Activated T-cell treated with anti-CD3 and anti-CD28 coated beads, Interleukin-2, amount 50 U/mL, for 4 hours (primary cell): Measurements from ENCODE around the gene CCSER1. TPM values are rescaled to one million over a fixed set of nuclear protein-coding genes. Genes with fewer than 3 reads are reported as not detected.
"Not testable (repeated sequence)": the region's sequence is repeated elsewhere in the genome, so short reads cannot be mapped to it uniquely, and the experiment has no call there.

Source experiments
- ATAC-seq, 2 donors: fragments of 200-7000 bp; cut with Tn5 transposase; one replicate each; pipeline ENCODE4 v1.10.0; 2021
- DNase-seq: peaks from one replicate; pipeline ENCODE4 v3.0.0-alpha.2; 2020
- H3K27me3 Mint-ChIP-seq: one replicate; pipeline ENCODE4 v1.8.0; 2021; ENCODE audit warnings: low read depth, mixed read lengths
- H3K36me3 Mint-ChIP-seq: one replicate; pipeline ENCODE4 v1.8.0; 2022; ENCODE audit warnings: mixed read lengths; ENCODE audit not compliant: insufficient read depth
- H3K4me1 Mint-ChIP-seq: one replicate; pipeline ENCODE4 v1.8.0; 2021; ENCODE audit warnings: low read depth, mixed read lengths
- H3K4me3 Mint-ChIP-seq: one replicate; pipeline ENCODE4 v1.8.0; 2021; ENCODE audit warnings: mild to moderate bottlenecking, moderate library complexity, mixed read lengths
- H3K9me3 Mint-ChIP-seq: one replicate; pipeline ENCODE4 v1.8.0; 2021; ENCODE audit warnings: mixed read lengths
- total RNA-seq, 3 donors: library from RNA; stranded (reverse); gene quantifications; one replicate each; pipeline ENCODE4 v1.2.1, GENCODE V29; 2021

CCSER1 gene
- total RNA-seq, 3 donors from 2014 or later, result 0.10 to 0.16 TPM; not detected in 1

GRCh38 chr4:90766837-90767236, 639.6 kb downstream of the CCSER1 start:
- H3K27me3 Mint-ChIP-seq, result no peaks in the 10 kb centered on the region
- H3K9me3 Mint-ChIP-seq, result no peaks in the 10 kb centered on the region
- ATAC-seq, result no peak
- no peak overlapping the region for H3K4me3 Mint-ChIP-seq
- DNase-seq, result no peak
- no peaks in the 10 kb centered on the region for H3K36me3 Mint-ChIP-seq
- H3K4me1 Mint-ChIP-seq, result no peaks in the 10 kb centered on the region

- Mint-ChIP-seq H3K4me1 (no peaks in the 10 kb centered on the region), H3K27me3 (no peaks in the 10 kb centered on the region)
Measured at GRCh38 chr4:90769251-90769650, 642.1 kb downstream of the CCSER1 start.

GRCh38 chr4:90780193-90780592, 653.0 kb downstream of the CCSER1 start:
- Mint-ChIP-seq H3K36me3 (no peaks in the 10 kb centered on the region), H3K4me1 (no peaks in the 10 kb centered on the region), H3K4me3 (no peak overlapping the region), H3K27me3 (no peaks in the 10 kb centered on the region), H3K9me3 (peaks cover 10% of the 10 kb centered on the region)
- DNase-seq (no peak), ATAC-seq (no peak)

More at GRCh38 chr4:90769251-90769650, 642.1 kb downstream of the CCSER1 start:
- no peaks in the 10 kb centered on the region for H3K9me3 Mint-ChIP-seq
- no peaks in the 10 kb centered on the region for H3K36me3 Mint-ChIP-seq
- no peak for ATAC-seq
- no peak overlapping the region for H3K4me3 Mint-ChIP-seq
- no peak for DNase-seq

- H3K9me3 Mint-ChIP-seq, result peaks cover 15% of the 10 kb centered on the region
- no peaks in the 10 kb centered on the region for H3K4me1 Mint-ChIP-seq
- no peak for ATAC-seq
- no peak for DNase-seq
- H3K4me3 Mint-ChIP-seq, result no peak overlapping the region
- no peaks in the 10 kb centered on the region for H3K36me3 Mint-ChIP-seq
- H3K27me3 Mint-ChIP-seq, result no peaks in the 10 kb centered on the region
Measured at GRCh38 chr4:90786602-90787001, 659.4 kb downstream of the CCSER1 start.

- Mint-ChIP-seq H3K4me1 (no peaks in the 10 kb centered on the region), H3K36me3 (no peaks in the 10 kb centered on the region), H3K27me3 (no peaks in the 10 kb centered on the region), H3K9me3 (peaks cover 28% of the 10 kb centered on the region), H3K4me3 (no peak overlapping the region)
- DNase-seq (no peak), ATAC-seq (no peak)
Measured at GRCh38 chr4:90792696-90793095, 665.5 kb downstream of the CCSER1 start.

- H3K36me3 Mint-ChIP-seq, result no peaks in the 10 kb centered on the region
- no peaks in the 10 kb centered on the region for H3K27me3 Mint-ChIP-seq
- no peaks in the 10 kb centered on the region for H3K4me1 Mint-ChIP-seq
- no peak for DNase-seq
- no peak for ATAC-seq
- H3K4me3 Mint-ChIP-seq, result no peak overlapping the region
- H3K9me3 Mint-ChIP-seq, result peaks cover 30% of the 10 kb centered on the region
Measured at GRCh38 chr4:90798948-90799347, 671.8 kb downstream of the CCSER1 start.

DNA sequence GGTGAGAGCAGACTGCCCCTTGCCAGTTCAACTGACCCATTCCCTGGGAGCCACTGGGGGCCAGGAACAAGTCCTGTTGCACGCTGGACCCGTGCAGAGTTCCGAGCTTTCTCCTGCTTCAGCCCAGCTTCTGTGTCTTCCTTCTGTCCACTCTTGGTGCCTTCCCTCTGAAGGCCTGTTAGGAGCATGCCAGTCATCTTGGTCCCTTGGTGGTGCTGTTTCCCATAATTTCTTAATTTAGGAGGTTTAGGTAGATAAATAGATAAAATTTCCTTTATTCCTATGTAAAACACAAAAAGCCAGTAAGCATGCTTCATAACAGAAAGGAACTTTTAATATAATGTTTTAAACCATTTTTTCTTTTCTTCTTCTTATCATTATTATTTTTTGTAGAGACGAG, 672.7 kb downstream of the CCSER1 start:
- no peaks in the 10 kb centered on the region for H3K36me3 Mint-ChIP-seq
- H3K27me3 Mint-ChIP-seq, result no peaks in the 10 kb centered on the region
- ATAC-seq, result no peak
- H3K4me3 Mint-ChIP-seq, result no peak overlapping the region
- DNase-seq, result no peak
- peaks cover 27% of the 10 kb centered on the region for H3K9me3 Mint-ChIP-seq
- no peaks in the 10 kb centered on the region for H3K4me1 Mint-ChIP-seq

DNA sequence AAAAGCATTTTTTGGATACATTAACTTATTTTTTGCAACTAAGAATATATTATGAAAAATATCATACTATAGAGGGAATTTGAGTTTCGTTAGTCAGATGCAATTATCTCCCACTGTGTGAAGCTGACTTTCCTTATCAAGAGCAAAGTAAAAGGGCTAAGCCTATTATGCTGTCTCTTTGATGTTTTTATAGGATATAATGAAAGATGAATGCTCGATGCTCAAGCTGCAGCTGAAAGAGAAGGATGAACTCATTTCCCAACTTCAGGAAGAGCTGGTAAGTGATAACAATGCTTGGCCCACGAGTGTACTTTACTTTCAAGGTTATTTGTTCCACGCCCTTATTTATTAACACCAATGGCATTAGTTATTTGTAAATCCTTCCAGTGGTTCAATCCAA, 688.4 kb downstream of the CCSER1 start:
- H3K36me3 Mint-ChIP-seq, result no peaks in the 10 kb centered on the region
- ATAC-seq, result no peak
- H3K27me3 Mint-ChIP-seq, result no peaks in the 10 kb centered on the region
- DNase-seq, result no peak
- H3K4me3 Mint-ChIP-seq, result no peak overlapping the region
- H3K9me3 Mint-ChIP-seq, result peaks cover 15% of the 10 kb centered on the region
- H3K4me1 Mint-ChIP-seq, result no peaks in the 10 kb centered on the region

DNA sequence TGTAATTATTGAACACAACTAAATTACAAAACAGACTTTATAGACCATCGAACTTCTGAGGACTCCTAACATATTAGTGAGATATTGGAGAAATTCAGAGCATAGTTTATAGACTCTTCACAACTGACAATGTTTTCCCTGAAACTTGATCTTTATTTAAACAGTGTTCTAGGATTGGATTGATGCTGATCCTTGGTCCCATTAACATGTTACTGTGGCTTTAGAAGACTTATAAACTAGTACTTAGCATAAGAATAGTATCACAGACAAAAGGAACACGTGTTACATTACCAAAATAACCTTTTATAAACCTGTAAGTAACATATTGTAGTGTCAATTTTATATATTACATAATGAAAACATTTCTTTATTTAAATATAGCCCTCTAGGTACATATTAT, 689.6 kb downstream of the CCSER1 start:
- H3K4me1 Mint-ChIP-seq, result no peaks in the 10 kb centered on the region
- H3K27me3 Mint-ChIP-seq, result no peaks in the 10 kb centered on the region
- DNase-seq (no peak), ATAC-seq (no peak)
- peaks cover 6% of the 10 kb centered on the region for H3K9me3 Mint-ChIP-seq
- no peaks in the 10 kb centered on the region for H3K36me3 Mint-ChIP-seq
- no peak overlapping the region for H3K4me3 Mint-ChIP-seq

- no peak for ATAC-seq
Measured at GRCh38 chr4:90824266-90825150, 697.3 kb downstream of the CCSER1 start.

DNA sequence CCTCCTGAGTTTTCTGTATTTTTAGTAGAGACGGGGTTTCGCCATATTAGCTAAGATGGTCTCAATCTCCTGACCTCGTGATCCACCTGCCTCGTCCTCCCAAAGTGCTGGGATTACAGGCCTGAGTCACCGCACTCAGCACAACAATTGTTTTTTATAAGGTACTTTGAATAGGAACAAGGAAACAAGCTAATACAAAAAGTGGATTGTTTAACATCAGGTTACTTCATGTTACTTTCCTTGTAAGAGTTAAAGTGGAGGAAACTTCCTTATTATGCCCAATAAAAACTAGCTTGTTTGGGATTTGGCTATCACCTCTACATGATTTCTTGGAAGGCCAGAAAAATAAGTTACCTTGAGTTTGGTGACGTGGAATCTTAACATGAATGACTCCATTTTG, 698.7 kb downstream of the CCSER1 start:
- Mint-ChIP-seq H3K4me3 (no peak overlapping the region), H3K36me3 (no peaks in the 10 kb centered on the region), H3K27me3 (no peaks in the 10 kb centered on the region), H3K4me1 (no peaks in the 10 kb centered on the region), H3K9me3 (no peaks in the 10 kb centered on the region)
- ATAC-seq, result no peak
- DNase-seq, result no peak

More at GRCh38 chr4:90824266-90825150, 697.3 kb downstream of the CCSER1 start:
- no peaks in the 10 kb centered on the region for H3K36me3 Mint-ChIP-seq
- DNase-seq, result no peak
- no peak overlapping the region for H3K4me3 Mint-ChIP-seq
- H3K9me3 Mint-ChIP-seq, result no peaks in the 10 kb centered on the region
- no peaks in the 10 kb centered on the region for H3K4me1 Mint-ChIP-seq
- no peaks in the 10 kb centered on the region for H3K27me3 Mint-ChIP-seq

DNA sequence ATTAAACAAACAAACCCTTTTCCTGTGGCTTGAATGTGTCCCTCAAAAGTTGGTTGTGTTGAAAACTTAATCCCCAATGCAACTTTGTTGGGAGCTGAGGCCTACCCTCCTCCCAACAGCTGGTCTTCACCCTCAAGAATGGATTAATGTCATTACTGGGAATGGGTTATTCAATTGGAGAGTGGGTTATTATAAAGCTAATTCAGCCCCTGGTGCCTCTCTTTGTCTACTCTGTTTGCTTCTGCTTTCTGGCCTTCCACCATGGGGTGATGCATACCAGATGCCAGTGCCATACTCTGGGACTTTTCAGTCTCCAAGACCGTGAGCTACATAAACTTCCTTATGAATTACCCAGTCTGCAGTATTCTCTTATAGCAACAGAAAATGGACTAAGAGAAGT, 706.5 kb downstream of the CCSER1 start:
- no peaks in the 10 kb centered on the region for H3K4me1 Mint-ChIP-seq
- no peaks in the 10 kb centered on the region for H3K27me3 Mint-ChIP-seq
- H3K36me3 Mint-ChIP-seq, result no peaks in the 10 kb centered on the region
- no peak for DNase-seq
- ATAC-seq, result no peak
- H3K9me3 Mint-ChIP-seq, result no peaks in the 10 kb centered on the region
- H3K4me3 Mint-ChIP-seq, result no peak overlapping the region

GRCh38 chr4:90837241-90837640, 710.0 kb downstream of the CCSER1 start:
- Mint-ChIP-seq H3K36me3 (no peaks in the 10 kb centered on the region), H3K9me3 (no peaks in the 10 kb centered on the region), H3K4me1 (no peaks in the 10 kb centered on the region), H3K27me3 (no peaks in the 10 kb centered on the region), H3K4me3 (no peak overlapping the region)
- ATAC-seq (no peak), DNase-seq (no peak)

GRCh38 chr4:90838859-90839258, 711.7 kb downstream of the CCSER1 start:
- DNase-seq, H3K9me3 Mint-ChIP-seq, H3K27me3 Mint-ChIP-seq, H3K4me1 Mint-ChIP-seq, ATAC-seq, H3K36me3 Mint-ChIP-seq, H3K4me3 Mint-ChIP-seq: not testable (repeated sequence)

GRCh38 chr4:90840291-90840690, 713.1 kb downstream of the CCSER1 start:
- H3K27me3 Mint-ChIP-seq, result no peaks in the 10 kb centered on the region
- DNase-seq (no peak), ATAC-seq (no peak)
- H3K9me3 Mint-ChIP-seq, result no peaks in the 10 kb centered on the region
- no peaks in the 10 kb centered on the region for H3K36me3 Mint-ChIP-seq
- H3K4me3 Mint-ChIP-seq, result no peak overlapping the region
- no peaks in the 10 kb centered on the region for H3K4me1 Mint-ChIP-seq
